GM21737 (cell line): ENCODE results near the gene KCNE1.
"Not testable (repeated sequence)": the region's sequence is repeated elsewhere in the genome, so short reads cannot be mapped to it uniquely, and the experiment has no call there.

Experiments
- ATAC-seq: cut with Tn5 transposase; IDR thresholded peaks from one replicate; pipeline ENCODE4 v1.9.1; 2021; ENCODE audit warnings: mild to moderate bottlenecking, moderate library complexity; ENCODE audit not compliant: unreplicated experiment

Gene KCNE1

DNA sequence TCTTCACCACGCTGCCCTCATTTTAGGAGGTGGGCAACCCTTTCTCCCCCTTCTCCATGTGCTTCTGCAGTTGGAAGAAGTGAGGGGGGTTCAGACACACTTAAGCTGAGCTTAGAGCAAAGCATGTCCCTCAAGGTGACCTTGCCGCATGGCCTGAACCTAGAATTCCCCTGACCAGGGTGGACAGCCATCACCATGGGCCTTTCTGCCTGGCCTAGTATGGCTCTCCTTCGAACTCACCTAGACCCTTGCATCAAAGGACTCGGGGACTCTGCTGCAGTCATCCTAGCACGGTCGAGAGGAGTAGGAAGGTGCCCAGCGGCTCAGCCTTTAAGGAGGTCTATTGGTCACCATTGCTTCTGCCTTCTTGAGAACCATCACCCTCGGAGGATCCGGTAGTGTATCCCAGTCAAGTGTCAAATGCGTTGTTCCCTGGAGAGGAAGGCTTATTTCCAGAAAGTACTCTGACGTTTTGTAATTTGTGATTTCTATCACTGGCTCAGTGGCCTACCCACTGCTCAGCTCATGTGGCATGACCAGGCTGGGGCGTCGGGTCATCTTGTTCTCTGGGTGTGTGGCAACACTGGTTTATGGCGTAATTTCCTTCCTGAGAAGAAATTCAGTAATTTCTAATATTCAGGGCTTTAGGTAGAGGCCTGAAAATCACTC is at the start of gene KCNE1:
KCNE1 (minus strand) TSS at position 424 of the 669 bp plus-strand sequence. CDS start 62,576 bp downstream, outside the sequence.
- ATAC-seq: no peak

DNA sequence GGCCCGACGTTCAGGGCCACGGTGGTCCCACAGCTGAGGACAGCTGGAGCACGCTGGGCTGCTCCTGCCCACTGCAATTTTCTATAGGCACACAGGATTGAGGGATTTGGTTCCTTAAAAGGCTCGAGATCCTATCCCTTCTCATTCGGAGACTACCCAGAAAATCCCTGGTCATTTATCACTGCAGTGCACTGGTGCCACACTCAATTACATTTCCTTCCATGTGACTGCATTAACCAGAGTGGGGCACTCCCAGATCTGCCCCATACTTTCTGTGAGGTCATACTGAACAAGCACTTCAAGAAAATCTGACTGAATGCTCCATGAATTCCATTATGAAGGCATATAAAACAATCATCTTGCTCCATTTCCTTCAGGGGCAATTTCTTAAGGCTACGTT is 49.8 kb upstream of the KCNE1 start:
- ATAC-seq: no peak

DNA sequence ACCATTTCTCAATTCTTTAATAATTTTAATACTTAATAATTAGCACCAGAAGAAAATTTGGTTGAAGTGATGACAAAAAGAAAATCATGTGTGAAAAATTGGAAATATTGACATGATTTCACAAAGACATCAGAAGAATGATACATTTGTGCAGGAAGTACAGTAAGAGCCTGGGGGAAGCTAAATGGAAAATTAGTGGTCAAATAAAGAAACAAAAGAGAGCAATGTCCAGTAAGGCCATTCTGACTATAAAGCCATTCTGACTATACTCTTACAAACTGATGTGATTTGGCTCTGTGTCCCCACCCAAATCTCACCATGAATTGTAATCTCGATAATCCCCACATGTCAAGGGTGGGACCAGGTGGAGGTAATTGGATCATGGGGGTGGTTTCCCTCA is 48.6 kb upstream of the KCNE1 start:
- ATAC-seq: no peak

DNA sequence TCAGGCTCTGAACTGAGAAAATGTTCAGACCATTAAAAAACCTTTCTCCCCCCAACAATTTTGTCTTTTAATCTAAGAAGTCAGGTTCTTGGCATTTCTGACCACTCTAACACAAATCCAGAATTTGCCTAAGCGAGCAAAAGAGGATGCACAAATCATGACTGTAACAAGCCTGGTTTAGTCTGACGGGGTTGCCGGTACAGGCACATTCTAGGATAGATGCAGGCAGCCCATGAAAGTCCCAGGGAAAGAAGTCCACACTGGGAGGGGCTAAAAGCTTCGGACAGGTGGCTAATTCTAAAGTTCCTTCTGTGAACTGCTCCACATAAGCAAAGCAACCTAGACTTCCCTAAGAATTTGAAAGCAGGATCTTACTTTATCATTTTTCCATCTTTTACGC is 48.0 kb upstream of the KCNE1 start:
- ATAC-seq: no peak

DNA sequence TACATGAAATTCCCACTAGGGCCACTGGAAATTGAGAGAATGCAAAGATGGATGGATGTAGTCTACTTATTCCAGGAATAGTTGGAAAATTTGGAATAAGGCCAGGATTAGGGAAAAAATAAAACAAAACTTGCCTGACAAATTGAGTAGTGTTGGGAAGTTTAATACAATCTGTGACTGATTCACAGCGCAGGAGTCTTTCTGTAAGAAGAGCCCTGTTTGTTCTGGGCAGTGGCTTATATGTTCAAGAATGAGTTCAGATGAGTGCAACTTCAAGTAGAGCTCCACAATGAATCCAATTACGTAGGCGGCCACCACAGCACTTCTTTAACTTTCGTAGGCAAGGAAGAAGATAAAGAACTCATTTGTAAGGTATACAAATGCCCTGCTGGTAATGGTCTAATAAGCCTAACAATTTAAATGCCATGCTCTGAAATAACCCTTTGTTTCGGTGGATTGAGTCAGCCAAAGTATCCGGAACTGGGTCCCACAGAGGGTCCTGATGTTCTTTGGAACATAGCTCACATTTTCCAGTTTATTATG is 47.1 kb upstream of the KCNE1 start:
- ATAC-seq: no peak

DNA sequence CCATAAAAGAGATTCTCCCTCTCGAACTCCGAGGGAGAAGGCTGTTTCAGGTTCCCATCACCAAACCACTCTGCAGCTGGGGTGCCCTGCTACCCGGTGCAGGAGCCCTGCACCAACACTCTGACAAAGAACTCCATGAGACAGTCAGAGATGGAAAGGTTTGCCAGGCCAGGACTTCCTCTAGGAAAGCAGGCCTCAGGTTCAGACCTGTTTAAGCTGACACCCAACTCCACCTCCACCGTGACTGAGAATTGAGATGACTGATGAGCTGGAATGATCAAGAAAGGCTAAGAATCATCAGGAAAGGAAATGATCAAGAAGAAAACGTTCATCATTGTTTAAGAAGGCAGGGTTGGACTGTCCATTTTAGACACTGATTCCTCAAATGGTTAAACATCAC is 46.2 kb upstream of the KCNE1 start:
- no peak for ATAC-seq

DNA sequence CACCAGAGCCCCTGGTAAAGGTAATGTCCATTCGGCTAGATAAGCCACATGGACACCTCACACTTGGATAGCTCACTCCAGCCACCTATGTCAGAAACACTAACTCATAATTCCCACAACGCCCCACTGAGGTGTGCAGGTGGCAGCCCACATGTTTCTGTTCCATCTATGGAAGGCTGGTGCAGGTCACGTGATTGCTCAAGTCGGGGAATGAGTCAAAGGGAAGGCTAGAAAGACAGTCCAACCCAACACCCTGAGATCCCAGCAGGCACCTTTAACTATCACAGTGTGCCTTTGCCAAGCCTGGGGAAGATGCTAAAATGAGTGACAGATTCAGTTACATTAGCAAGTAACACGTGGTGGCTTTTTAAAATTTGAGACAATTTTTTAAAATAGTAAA is 45.3 kb upstream of the KCNE1 start:
- ATAC-seq: no peak

DNA sequence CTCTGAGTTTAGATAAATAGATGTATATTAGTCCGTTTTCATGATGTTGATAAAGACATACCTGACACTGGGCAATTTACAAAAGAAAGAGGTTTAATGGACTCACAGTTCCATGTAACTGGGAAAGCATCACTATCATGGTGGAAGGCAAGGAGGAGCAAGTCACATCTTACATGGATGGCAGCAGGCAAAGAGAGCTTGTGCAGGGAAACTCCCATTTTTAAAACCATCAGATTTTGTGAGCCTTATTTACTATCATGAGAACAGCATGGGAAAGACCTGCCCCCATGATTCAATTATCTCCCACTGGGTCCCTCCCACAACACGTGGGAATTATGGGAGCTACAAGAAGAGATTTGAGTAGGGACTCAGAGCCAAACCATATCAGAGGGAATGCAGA is 42.7 kb upstream of the KCNE1 start:
- ATAC-seq: not testable (repeated sequence)

DNA sequence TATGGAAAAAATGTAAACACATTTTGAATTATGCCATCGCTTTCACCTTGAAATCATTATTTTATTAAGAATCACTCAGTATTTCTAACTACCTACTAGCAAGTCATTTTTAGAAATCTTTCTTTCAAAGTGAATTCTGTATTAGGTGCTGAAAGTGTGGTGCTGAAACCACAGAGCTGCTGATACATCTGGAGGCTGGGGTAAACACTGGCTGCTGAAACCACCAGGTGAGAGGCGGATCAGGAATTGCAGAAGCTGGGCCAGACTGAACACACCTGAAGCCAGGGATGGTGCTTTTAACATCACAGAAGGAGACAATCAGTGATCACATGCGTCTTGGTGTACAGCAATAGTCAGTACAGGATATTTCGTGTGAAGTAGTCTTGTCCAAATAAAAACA is 42.2 kb upstream of the KCNE1 start:
- ATAC-seq: no peak

DNA sequence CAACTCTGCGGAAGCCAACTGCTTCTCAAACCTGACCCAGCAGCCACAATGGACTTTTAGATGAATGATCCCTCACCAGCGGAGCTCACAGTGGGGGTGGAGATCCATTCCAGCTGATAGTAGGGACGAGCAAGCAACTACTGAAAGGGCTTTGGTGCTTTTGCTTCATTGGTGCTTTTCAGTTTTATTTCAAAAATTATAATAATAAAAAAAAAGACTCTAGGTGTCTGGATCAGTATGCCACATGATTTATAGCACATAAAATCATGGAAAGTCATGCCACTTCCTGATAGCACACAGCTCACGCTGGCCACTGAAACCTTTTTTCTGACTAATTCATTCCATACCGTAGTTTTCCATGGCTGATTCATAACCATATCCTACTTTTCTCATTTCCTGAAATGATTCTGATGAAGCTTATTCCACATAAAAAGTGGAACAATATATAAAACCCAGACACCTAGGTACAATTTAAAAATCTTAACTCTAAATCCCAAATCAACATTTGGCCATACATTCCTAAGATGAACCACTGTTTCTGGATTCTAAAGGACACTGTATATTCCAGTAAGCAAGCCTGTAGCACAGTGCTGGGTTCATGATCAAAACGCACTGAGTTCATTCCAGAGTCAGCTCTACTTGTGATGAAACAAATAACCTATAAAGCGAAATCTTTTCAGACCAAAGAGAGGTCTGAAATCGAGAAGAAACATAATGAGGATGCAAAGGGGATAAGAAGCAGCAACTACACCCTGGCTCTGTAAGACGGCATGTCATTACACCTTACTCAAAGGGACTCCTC is 41.3 kb upstream of the KCNE1 start:
- no peak for ATAC-seq

DNA sequence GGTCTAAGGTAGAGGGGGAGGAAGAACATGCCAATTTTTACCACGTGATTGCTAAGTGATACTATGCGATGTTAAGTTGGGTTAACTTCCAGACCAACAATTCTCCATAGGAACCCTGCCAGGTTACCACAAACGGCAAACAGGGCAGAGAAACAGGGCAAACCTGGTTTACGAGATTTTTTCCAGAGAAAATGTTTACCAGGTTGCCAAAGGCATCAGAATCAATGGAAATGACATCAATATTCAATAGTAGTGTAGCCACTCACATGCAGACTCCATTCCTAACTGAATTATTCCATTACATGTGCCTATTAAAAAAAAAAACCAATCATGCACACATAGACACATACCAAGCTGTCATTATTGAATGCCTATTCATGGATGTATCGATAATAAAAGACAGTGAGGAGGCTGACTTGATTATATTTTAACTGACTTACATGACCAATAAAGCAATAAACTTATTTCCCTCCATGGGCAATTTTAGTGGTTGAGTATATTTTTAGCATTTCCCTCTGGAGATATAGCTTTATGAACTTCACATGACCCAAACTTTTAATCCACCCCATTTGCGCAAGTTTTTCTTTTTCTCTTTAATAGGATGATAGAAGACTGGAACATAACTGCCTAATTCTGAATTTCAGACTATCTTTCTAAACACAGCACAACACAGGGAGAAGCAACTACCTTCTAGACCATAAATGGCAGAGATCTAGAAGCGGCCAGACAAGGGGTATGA is 40.5 kb upstream of the KCNE1 start:
- ATAC-seq: no peak

DNA sequence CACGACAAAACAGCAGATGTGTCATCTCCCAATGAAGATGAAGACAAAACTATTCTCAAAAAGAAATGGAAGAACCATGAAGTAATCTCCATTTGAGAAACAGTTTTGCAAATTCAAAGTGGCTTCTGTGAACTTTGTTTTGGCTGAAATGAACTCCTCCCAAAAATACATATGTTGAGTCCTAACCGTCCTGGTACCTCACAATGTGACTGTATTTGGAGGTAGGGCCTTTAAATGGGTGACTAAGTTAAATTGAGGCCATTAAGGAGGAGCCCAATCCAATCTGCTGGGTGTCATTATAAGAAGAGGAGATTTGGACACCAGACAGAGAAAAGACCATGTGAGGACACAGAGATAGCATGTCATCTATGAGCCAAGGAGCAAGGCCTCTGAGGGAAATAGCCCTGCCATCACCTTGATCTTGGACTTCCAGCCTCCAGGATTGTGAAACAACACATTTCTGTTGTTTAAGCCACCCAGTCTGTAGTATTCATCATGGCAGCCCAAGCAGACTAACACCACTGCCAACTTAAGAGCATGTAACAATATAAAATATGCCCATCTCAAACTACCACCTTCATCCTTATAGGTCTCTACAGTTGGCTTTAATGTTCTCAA is 38.3 kb upstream of the KCNE1 start:
- ATAC-seq: no peak

DNA sequence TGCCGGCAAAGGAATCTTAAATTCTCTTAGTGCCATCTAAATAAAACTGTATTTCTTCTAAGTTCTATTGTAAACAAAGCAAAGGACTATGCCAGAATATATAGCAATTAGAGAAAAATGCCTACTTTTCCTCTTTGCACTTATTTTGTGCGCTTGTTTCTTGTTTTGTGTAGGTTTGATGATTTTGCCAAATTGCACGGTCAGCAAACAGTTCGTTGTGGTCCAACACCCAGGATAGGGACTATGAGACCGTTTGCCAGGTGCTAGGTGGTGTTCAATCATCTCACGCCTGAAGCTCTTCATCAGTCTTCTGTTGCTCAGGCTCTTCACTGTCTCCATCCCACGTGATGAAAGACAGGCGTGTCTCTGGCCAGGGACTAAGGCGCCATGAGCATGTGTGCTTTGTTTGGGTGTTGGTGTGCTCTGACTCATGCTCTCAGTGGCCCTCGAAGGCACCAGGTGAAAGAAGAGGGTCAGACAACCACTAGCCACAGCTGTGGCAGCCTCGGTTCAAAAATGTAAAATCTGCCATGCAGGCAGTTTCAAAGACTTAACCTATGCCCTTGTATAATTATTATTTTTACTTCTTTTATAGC is 36.9 kb upstream of the KCNE1 start:
- no peak for ATAC-seq

DNA sequence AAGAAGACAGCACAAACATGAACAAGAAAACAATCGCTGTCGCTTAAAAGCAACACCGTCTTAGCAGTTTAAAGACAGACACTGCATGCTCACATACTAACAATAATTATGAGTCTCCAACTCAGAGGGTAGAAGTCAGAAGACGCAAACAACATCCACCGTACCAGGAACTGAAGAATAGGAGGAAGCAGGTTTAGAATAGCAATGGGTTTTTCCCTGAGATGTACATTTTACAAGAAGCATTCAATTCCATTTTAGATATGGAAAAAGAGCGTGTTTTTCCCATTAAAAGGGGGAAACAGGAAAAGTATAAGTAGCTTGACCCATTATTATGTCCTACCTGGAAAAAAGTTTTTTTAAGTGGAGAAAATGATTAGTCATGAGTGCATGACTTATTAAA is 34.5 kb upstream of the KCNE1 start:
- no peak for ATAC-seq

DNA sequence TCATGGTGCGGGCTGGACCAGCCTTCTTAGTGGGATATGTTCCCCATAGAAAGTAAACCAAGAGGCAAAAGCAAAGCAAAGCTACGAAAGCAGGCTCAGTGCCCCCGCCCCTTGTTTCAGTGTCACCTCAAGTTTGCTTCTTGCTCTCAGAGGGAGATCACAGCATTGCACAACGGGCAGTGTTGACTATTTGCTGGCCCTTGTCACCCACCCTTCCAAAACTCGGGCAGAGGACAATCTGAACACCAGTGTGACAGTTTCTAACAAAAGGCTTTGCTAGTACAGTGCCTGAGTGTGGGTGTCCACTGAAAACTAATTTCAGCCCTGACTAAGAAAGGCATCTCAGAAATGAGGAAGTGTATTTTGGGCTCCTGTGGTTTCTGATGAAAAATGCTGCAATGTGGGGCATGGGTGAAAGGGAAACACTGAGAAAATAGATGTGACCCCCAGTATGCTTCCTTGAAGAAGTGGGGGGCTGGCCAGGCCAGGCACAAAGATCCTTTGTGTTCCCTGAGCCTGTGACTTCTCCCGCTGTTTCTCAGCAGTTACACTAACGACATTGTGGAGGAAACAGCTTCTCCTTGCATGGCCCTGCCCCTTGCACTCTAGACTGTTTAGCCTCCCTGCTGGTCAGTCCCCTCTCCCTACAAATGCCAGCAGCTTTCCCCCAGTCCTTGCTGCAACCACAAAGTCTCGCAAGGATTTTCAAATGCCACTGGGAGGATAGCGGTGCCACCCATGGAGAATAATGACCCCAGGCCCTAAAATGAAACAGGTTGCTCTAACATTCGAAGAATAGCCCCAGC is 33.3 kb upstream of the KCNE1 start:
- peak; percentile 73 for ATAC-seq

DNA sequence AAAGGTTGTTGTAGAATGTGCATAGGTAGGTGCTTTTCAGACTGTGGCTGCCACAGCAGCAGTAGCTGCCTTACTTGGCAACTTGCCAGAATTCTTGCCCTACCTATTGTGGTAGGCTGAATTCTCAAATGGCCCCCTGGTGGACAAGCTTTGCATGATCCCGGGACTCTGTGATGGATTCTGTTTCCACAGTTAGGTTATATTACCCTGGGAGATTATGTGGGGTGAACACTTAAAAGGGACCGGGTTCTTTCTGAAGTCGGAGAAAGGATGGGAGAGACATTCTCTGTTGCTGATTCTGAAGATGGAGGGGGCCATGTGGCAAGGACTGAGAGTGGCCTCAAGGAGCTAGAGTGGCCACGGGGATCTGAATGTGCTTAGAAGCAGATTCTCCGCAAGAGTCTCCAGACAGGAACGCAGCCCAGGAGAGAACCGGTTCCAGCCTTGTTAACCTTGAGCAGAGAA is 32.1 kb upstream of the KCNE1 start:
- no peak for ATAC-seq

DNA sequence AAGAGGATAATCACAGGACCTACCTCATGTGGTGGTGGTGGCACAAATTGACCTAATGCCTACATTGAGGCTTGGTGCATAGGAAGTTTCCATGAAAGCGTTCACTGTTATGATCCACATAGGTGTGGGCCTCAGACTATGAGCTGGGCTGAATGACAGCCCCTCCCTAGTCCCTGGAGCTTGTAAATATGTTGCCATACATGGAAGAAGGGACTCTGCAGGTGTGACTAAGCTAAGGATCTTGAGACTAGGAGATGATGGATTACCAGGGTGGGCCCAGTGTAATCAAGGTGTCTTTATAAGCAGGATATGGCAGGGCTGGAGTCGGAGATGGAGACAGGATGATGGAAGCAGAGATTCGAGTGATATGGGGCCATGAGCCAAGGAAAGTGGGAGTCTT is 31.0 kb upstream of the KCNE1 start:
- no peak for ATAC-seq

DNA sequence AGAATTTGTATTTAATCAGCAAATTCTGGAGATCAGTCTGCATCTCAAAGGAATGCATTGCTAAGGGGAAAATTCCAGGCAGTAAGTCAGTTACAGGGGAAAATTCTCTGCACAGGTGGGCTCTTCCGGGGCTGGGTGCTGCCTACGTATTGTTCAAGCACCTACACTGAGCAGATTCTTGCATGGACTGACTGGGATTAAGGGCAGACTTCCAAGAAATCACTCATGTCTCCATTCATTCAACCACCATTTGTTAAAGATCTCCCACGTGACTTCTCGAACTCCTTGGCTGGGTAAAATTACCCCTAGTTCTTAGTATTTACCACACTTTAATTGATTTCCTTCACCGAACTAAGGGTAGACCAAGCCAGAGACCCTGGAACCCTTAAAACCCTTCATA is 28.2 kb upstream of the KCNE1 start:
- ATAC-seq: no peak

DNA sequence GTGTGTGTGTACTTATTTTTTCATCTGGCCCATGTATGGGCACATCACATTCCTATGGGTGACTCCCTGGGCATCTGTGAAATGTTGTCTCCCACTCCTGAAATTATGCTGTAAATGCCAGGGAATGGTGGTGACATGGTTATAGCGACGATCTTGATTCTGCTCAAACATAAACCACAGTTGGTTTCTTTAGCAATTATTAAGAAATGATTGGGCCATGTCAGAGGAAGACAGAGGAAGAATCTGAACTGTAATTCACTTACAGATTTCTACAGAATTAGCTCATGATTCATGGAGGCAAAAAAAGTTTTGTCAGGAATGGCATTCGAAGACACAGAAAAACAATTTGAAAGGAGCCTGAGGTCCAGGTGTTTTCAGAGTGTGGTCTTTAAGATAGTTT is 25.8 kb upstream of the KCNE1 start:
- ATAC-seq: no peak

DNA sequence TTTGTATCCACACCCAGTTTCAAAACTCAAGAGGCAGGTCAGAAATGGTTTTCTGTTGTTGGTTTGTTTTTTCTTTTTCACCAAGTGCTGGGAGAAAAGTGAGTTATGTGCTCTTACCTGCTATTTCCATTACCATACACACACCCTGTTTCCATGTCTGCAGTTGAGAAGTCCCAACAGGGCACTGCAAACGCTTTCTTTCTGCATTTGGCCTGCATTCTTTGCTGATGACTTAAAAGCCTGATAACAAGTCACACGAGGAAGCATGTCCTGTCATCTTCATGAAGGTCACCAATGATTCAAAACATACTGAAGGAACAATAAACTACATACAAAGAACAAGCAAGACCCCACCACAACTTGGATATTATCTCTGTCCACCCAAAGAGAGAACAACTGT is 24.8 kb upstream of the KCNE1 start:
- no peak for ATAC-seq
